ENCODE data around the gene DYNC2I2.
"Not testable (repeated sequence)": the region's sequence is repeated elsewhere in the genome, so short reads cannot be mapped to it uniquely, and the experiment has no call there.

The DYNC2I2 gene

DNA sequence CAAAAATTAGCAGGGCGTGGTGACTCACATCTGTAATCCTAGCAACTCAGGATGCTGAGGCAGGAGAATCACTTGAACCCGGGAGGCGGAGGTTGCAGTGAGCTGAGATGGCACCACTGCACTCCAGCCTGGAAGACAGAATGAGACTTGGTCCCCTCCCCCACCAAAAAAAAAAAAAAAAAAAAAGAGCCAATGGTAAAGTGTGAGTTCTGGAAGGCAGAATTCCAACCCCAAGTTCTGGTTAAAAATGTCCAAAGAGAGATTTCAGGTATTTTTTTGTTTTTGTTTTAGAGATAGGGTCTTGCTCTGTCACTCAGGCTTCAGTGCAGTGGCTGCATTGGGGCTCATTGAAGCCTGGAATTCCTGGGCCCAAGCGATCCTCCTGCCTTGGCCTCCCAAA, 30.8 kb upstream of the DYNC2I2 start:
- no peak for DNase-seq (ENCODE audit: low read depth in 3 of 3, low spot score in 1 of 3)

GRCh38 chr9:128685636-128686489, 29.2 kb upstream of the DYNC2I2 start:
- DNase-seq (ENCODE audit: low read depth in 3 of 3, low spot score in 1 of 3), result peak in 1 of 3 donors; percentile 26

- DNase-seq (ENCODE audit: low read depth in 3 of 3, low spot score in 1 of 3), result peak in 1 of 3 donors; percentile 53
These were observed 27.9 kb upstream of the DYNC2I2 start for GRCh38 chr9:128684325-128685199.

- no peak for DNase-seq (ENCODE audit: low read depth in 3 of 3, low spot score in 1 of 3)
These were observed 27.3 kb upstream of the DYNC2I2 start for GRCh38 chr9:128684065-128684324.

- DNase-seq (ENCODE audit: low read depth in 3 of 3, low spot score in 1 of 3), result no peak
These were observed 26.9 kb upstream of the DYNC2I2 start for GRCh38 chr9:128683340-128684064.

DNA sequence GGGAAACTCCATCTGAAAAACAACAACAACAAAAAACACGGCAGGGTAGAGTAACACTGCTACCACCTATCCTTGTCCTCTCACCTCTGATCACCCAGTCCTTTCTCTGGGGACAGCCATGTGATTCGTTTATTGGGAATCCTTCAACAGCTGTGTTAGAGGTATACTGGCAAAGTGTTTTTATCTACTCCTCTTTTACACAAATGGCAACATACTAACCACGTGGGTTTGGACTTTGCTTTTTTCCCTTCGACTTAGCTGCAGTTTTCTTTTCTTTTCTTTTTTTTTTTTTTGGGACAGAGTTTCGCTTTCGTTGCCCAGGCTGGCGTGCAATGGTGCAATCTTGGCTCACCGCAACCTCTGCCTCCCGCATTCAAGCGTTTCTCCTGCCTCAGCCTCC, 21.1 kb upstream of the DYNC2I2 start:
- no peak for DNase-seq (ENCODE audit: low read depth in 3 of 3, low spot score in 1 of 3)

- no peak for DNase-seq (ENCODE audit: low read depth in 3 of 3, low spot score in 1 of 3)
These were observed 18.7 kb upstream of the DYNC2I2 start for GRCh38 chr9:128675382-128675781.

DNA sequence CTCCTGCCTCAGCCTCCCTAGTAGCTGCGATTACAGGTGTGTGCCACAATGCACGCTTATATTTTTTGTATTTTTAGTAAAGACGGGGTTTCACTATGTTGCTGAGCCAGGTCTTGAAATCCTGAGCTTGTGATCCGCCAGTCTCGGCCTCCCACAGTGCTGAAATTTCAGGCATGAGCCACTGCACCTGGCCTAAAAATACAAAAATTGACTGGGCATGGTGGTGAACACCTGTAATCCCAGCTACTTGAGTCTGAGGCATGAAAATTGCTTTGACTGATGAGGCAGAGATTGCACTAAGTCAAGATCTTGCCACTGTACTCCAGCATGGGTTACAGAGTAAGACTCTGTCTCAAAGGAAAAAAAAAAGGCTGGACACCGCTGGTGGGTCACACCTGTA, 13.1 kb upstream of the DYNC2I2 start:
- DNase-seq (ENCODE audit: low read depth in 3 of 3, low spot score in 1 of 3), result no peak

DNA sequence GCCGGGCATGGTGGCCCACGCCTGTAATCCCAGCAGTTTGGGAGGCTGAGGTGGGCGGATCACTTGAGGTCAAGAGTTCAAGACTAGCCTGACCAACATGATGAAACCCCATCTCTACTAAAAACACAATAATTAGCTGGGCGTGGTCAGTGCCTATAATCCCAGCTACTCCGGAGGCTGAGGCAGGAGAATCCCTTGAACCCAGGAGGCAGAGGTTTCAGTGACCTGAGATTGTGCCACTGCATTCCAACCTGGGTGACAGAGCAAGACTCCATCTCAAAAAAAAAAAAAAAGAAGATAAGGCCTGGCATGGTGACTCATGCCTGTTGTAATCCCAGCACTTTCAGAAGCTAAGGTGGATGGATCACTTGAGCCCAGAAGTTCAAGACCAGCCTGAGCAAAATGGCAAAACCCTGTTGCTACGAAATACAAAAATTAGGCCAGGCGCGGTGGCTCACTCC, 9.9 kb upstream of the DYNC2I2 start:
- not testable (repeated sequence) for DNase-seq (ENCODE audit: low read depth in 3 of 3, low spot score in 1 of 3)

DNA sequence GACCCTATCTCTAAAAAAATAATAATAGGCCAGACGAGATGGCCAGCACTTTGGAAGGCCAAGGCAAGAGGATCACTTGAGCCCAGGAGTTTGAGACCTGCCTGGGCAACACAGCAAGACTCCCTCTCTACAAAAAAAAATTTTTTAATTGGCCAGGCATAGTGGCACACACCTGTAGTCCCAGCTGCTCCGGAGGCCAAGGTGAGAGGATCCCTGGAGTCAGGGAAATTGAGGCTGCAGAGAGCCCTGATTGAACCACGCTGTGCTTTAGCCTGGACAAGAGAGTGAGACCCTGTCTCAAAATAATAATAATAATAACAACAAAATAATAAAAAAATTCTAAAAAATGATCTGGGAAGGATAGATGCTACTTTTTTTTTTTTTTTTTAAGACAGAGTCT, 1.1 kb upstream of the DYNC2I2 start:
- DNase-seq (ENCODE audit: low read depth in 3 of 3, low spot score in 1 of 3), result no peak

GRCh38 chr9:128657344-128657704, 677 bp upstream of the DYNC2I2 start:
- no peak for DNase-seq (ENCODE audit: low read depth in 3 of 3, low spot score in 1 of 3)

- no peak for DNase-seq (ENCODE audit: low read depth in 3 of 3, low spot score in 1 of 3)
These were observed 2.2 kb downstream of the DYNC2I2 start for GRCh38 chr9:128654481-128654880.

- DNase-seq (ENCODE audit: low read depth in 3 of 3, low spot score in 1 of 3), result no peak
These were observed 2.7 kb downstream of the DYNC2I2 start for GRCh38 chr9:128653908-128654307.

GRCh38 chr9:128651798-128652197, 4.8 kb downstream of the DYNC2I2 start:
- DNase-seq (ENCODE audit: low read depth in 3 of 3, low spot score in 1 of 3), result no peak

DNA sequence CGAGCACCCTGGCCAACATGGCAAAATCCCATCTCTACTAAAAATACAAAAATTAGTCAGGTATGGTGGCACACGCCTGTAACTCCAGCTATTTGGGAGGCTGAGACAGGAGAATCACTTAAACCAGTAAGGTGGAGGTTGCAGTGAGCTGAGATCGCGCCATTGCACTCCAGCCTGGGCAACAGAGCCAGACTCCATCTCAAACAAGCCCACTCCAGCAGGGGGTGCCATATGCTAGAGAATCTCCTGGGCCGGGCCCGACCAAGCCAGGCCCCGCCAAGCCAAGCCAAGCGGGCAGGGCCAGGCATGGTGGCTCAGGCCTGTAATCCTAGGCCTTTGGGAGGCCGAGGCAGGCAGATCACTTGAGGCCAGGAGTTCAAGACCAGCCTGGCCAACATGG, 8.4 kb downstream of the DYNC2I2 start:
- peak; percentile 19 to 53 (median 36) for DNase-seq (ENCODE audit: low read depth in 3 of 3, low spot score in 1 of 3)

- DNase-seq (ENCODE audit: low read depth in 3 of 3, low spot score in 1 of 3), result no peak
These were observed 12.9 kb downstream of the DYNC2I2 start for GRCh38 chr9:128643519-128644300.

DNA sequence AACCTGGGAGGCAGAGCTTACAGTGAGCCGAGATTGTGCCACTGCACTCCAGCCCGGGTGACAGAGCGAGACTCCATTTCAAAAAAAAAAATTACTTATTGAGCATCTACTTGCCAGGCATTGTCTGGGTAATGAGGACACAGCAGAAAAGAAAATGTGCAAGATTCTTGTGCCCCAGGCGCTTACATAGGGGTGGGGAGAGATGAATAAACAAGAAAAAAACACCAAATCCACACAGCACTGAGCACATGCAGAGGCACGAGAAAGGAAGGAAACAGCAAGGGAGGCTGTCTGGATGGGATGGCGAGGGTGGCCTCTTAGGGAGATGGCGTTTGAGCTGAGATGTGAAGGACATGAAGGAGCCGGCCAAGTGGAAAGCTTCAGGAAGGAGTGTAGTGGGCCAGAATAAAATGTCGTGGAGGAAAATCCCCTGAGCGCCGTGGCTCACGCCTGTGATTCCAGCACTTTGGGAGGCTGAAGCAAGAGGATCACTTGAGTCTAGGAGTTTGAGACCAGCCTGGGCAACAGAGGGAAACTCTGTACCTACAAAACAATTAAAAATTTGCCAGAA, 13.9 kb downstream of the DYNC2I2 start:
- DNase-seq (ENCODE audit: low read depth in 3 of 3, low spot score in 1 of 3), result no peak

DNA sequence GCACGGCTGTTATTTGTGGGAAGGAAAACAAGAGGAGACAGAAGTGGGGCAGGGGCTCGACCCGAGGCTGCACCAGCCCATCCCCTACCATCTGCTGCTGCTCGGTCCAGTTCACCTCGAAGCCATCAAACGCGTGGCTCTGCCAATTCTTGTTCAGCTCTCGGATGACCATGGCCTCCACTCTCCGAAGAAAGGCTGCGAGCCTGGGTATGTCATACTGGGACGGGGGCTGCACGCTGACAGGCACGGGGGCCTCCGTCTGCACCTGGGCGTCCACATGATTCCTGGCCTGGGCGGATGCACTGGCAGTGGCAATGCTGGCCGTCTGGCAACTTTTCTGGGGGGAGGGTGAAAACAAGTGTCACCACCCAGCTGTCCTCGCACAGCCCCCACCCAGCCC, 16.0 kb downstream of the DYNC2I2 start:
- DNase-seq (ENCODE audit: low read depth in 3 of 3, low spot score in 1 of 3), result no peak

DNA sequence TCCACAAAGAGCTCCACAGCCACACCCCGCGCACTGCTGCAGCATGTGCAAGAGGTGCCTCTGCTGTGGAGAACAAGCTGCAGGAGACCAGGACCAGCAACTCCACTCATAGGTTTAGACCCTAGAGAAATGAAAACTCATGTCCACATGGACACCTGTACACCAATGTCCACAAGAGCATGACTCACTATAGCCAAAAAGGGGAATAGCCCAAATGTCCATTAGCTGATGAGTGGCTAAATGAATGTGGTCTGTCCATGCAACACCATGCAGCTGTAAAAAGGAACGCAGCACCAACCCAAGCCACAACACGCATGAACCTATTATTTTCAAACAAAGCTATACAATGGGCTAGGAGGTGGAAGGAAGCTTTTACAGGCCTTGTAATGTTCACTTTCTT, 18.1 kb downstream of the DYNC2I2 start:
- no peak for DNase-seq (ENCODE audit: low read depth in 3 of 3, low spot score in 1 of 3)

DNA sequence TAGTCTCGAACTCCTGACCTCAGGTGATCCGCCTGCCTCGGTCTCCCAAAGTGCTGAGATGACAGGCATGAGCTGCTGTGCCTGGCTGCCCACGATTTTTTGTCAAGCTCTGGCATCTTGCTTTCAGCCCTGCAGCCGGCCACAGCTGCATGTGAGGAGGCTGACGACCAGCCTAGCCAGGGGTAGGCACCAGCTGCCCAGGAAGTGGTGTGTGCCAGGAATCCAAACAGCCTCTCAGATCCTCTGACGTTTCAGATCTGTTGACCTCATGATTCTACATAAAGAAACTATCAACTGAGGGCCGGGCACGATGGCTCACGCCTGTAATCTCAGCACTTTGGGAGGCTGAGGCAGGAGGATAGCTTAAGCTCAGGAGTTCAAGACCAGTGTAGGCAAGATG, 19.0 kb downstream of the DYNC2I2 start:
- no peak for DNase-seq (ENCODE audit: low read depth in 3 of 3, low spot score in 1 of 3)
